GM19395 (cell line): ENCODE measurements around the gene TBC1D22A.

Source experiments
- ATAC-seq: cut with Tn5 transposase; IDR thresholded peaks from one replicate; pipeline ENCODE4 v1.9.1; 2021; ENCODE audit warnings: mild to moderate bottlenecking, moderate library complexity; ENCODE audit not compliant: unreplicated experiment

Gene TBC1D22A

GRCh38 chr22:47088480-47089158 is 326.2 kb downstream of the TBC1D22A start:
- ATAC-seq = no peak

DNA sequence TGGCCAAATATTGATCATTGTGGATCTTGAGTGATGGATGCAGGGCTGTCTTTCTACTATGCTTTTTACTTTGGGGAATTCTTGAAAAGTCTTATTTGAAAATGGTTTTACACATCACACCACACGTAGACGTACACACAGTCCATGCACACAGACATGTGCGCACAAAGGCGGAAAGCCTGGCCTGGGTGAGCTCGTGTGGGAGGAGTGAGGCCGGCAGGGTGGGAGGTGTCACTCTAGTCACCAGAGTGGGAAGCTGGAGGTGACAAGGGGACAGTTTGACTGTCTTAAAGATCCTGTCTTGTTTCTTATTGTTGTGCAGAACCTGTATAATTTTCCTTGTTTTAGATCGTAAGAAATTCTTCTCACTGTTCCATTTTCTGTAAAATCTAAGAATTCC is 326.9 kb downstream of the TBC1D22A start:
- no peak for ATAC-seq

- no peak for ATAC-seq
These were observed 327.5 kb downstream of the TBC1D22A start for GRCh38 chr22:47089796-47090460.

- no peak for ATAC-seq
These were observed 328.3 kb downstream of the TBC1D22A start for GRCh38 chr22:47090591-47091245.

GRCh38 chr22:47091246-47091651 is 328.8 kb downstream of the TBC1D22A start:
- no peak for ATAC-seq

DNA sequence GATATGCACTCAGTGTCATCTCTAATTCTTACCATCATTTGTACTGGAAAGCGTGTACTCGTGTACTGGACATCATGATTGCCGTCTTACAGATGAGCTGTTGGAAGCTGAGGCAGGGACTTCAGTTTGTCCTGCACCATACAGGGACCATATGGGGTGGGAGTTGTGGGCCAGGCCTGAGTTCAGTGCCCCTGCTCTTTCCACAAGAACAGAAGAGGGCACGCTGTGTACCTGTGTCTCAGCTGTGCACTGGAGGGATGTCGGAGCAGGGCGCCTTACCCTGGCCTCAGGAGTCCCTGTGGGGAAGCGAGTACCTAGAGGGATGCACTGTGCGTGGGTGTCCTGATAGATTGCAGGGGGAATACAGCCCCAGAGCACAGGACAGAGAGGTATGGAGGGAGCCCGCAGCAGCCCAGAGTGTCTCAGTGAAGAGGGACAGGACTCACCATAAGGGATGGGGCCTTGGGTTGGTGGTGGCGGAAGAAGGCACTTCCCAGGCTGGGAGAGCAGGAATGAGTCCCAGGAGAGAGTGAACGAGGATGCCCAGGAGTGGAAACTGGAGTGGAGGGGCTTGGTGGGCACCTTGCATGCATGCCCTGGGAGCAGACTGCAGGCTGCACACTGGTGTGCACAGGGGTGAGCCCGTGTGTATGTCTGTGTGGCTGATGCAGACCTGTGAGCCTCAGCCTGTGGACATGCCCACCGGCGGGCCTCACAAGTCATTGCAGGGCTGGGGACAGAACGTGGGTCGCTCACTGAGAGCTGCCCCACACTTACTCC is 329.7 kb downstream of the TBC1D22A start:
- no peak for ATAC-seq

- ATAC-seq = no peak
These were observed 330.5 kb downstream of the TBC1D22A start for GRCh38 chr22:47092896-47093311.

GRCh38 chr22:47093720-47094119 is 331.3 kb downstream of the TBC1D22A start:
- ATAC-seq = no peak

DNA sequence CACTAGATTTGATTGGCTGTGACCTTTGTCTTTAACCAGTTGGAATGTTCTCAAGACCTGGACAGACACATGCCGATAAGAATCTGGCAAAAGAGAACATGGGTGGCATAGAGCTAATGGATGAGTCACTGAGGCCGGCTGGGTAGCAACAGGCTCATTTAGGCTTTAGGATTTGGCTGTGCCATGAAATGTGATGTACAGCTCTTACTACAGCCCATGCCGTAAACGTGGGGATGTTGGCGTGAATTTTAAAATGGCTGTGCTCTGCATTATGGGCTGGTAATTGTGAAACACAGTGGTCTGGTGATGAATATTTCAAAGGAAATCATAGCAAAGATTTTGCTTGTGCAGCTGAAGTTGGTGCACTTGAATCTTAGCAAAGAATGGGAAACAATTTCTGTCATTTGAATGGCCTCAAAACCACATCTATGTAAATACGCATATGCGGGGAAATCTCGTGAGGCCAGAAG is 332.4 kb downstream of the TBC1D22A start:
- no peak for ATAC-seq

DNA sequence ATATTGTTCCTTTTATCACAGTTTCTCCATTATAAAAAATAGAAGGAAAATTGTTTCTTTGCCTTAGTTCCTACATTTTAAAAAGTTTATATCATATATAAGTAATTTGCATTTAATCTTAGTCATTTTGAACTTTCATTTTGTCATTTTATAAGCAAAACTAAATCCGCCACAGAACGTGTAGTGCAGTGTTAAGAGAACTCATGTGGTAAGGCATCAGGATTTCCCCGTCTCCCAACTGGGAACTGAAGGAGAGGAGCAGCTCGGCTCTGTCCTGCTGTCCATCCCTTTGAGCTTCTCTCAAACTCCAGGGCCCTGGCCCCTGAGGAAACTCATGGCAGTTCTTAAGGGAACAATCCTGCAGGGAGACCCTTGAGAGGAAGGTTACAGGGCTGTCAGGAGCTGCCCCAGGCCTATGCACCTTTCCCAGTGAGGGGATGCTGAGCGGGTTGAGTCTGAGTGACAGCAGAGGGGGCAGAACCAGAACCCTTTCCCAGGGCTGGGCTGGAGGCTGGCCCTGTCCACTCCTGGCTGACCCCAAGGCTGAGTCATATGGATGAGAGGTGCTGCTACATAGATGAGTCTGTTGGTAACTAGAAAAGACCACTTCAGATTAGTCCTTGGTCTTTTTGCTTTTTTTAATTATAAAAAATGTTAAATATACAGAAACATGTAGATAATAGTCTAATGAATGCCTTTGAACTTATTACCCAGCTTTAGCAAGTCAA is 333.1 kb downstream of the TBC1D22A start:
- ATAC-seq = no peak

- no peak for ATAC-seq
These were observed 335.7 kb downstream of the TBC1D22A start for GRCh38 chr22:47098121-47098520.

- no peak for ATAC-seq
These were observed 336.1 kb downstream of the TBC1D22A start for GRCh38 chr22:47098554-47098953.

GRCh38 chr22:47100019-47100418 is 337.6 kb downstream of the TBC1D22A start:
- no peak for ATAC-seq

DNA sequence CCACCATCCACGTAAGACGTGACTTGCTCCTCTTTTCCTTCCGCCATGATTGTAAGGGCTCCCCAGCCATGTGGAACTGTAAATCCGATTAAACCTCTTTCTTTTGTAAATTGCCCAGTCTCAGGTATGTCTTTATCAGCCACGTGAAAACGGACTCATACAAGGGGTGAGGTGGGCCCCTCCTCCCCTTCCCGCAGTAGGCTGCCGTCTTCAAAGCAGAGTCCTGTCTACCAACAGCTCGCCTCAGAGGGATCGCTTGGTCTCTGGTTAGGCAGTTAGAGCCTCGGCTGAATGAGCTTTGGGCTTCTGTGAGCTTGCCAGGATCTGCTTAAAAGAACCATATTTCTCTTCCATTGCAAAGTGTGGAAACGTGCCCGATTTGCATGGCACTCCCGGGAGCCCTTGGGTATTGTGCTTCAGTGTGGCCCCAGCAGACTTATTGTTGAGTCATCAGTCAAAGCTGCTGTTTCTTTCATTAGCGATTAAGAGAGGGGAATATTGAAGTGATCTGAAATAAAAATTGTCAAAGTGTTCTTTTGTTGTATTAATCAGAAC is 338.3 kb downstream of the TBC1D22A start:
- no peak for ATAC-seq

- ATAC-seq = no peak
These were observed 339.0 kb downstream of the TBC1D22A start for GRCh38 chr22:47101321-47101885.

DNA sequence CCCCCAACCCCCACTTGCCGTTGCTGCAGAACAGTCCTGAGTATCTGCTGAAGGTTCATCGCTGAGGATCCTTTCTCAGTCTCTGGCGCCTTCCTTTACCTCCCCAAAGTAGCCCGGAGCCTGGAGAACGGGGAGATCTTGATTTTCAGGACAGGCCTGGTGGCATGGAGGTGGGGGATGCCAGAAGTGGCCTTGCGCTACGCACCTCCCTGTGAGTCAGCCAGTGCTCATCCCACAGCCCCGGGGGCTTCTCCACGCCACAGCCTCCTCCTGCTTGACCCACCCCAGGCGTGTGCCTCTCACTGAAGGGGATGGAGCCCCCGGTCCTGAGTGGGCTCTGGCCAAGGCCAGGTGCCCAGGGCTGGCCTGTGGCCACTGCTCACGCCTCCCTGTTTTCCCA is 339.6 kb downstream of the TBC1D22A start:
- no peak for ATAC-seq

DNA sequence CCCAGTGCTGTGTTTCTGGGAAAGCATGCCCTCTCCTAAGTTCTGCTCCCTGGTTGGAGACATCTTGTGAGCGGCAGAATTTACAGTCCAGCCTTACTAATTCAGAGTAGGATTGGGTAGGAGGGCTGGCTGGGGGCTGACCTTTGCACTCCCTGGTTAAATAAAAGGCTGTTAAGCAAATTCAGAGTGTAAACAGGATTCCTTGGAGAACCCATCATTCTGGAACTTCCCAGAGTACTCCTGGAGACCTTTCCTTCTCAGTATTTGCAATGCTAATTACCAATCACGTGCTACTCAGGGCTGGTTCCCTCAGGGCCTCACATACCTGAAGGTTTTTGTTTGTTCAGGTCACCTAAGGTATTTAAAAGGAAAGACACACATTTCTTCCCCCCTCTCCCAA is 340.2 kb downstream of the TBC1D22A start:
- no peak for ATAC-seq

DNA sequence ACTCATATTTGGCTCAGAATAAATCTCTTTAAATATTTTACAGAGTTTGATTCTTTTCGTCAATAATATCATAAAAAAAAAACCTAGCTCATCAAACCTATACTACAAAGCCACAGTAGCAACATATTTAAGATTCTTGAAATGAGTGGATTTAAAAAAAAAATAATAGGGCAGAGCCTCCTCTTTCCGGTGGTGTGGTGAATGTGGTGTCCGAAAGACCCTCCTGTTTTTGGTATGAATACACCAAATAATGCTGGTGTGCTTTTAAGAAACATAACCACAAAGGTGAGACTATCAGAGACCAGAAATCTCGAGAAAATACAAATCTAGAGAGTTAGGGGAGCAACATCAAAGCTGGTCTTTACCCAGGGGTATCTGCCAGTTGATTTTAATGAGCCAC is 342.6 kb downstream of the TBC1D22A start:
- no peak for ATAC-seq

DNA sequence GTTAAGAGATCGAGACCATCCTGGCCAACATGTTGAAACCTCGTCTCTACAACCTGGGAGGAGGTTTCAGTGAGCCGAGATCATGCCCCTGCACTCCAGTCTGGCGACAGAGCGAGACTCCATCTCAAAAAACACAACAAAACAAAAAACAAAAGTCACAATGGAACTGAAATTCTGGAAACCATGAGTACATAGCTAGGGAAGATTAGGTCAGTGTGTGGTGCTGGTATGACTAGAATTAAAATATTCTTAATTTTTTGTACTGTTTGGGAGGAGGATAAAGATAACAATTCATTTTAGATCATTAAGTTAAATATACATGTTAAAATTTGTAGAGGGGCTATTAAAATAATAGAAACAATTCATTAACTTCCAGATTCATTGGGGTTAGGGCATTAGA is 344.4 kb downstream of the TBC1D22A start:
- no peak for ATAC-seq

- ATAC-seq = no peak
These were observed 345.0 kb downstream of the TBC1D22A start for GRCh38 chr22:47107431-47107830.
